IPS-18a (cell line): ENCODE data around the gene NDN.

ENCODE experiments used
- H3K27ac ChIP-seq: one replicate; pipeline ENCODE4 v1.5.1; 2013; ENCODE audit warnings: low read length
- H3K27me3 ChIP-seq: one replicate; pipeline ENCODE4 v1.6.1; 2013; ENCODE audit warnings: mild to moderate bottlenecking, low read length; ENCODE audit not compliant: control insufficient read depth, insufficient read depth
- H3K36me3 ChIP-seq: one replicate; pipeline ENCODE4 v1.6.1; 2013; ENCODE audit warnings: low read depth, low read length; ENCODE audit not compliant: control insufficient read depth
- H3K4me1 ChIP-seq: one replicate; pipeline ENCODE4 v1.6.1; 2013; ENCODE audit warnings: low read depth, low read length; ENCODE audit not compliant: control insufficient read depth
- H3K4me3 ChIP-seq: one replicate; pipeline ENCODE4 v1.5.1; 2013; ENCODE audit warnings: low read length
- H3K9ac ChIP-seq: one replicate; pipeline ENCODE4 v1.6.1; 2013; ENCODE audit warnings: mild to moderate bottlenecking, low read length, moderate library complexity
- H3K9me3 ChIP-seq: one replicate; pipeline ENCODE4 v1.6.1; 2013; ENCODE audit warnings: low read depth, low read length; ENCODE audit not compliant: control insufficient read depth

Gene NDN

DNA sequence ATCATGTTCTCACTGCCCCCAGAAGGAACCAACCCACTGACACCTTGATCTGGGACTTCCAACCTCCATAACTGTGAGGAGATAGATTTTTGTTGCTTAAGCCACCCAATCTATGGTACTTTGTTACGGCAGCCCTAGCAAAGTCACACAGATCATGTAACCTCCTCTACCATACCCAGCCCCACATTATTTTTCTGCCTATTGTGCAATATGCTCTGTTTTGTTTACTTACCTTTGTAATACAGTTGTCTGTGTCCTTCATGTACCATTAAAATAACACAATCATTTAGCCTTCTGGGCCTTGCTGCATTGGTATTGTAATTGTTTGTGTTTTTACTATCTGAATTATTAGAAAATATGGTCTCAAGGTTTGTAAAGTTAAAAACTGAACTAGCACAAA is 16.1 kb downstream of the NDN start:
- Histone ChIP-seq H3K4me1 (no peaks in the 10 kb centered on the region), H3K4me3 (no peak overlapping the region), H3K9me3 (peaks cover 28% of the 10 kb centered on the region), H3K36me3 (no peaks in the 10 kb centered on the region), H3K27ac (no peak overlapping the region), H3K9ac (no peak overlapping the region), H3K27me3 (no peaks in the 10 kb centered on the region)

DNA sequence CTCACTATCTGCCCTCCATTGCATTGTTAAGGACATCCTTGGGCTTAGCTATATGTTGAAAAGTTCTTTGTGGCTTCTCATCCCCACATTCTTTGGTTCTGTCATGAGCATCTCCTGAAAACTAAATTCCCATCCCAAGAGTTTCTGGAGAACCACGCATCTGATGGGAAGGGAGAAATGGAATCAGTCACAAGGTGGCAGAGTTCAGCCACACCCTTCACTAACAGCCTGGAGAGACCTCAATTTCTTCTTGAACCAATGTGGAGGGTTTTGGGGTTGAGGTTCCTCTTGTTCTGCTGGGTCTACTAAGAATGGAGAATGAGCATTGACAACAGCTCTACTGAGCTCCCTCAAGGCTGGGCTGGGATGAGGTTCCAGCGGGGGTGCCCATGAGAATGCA is 23.9 kb downstream of the NDN start:
- H3K27me3 ChIP-seq = no peaks in the 10 kb centered on the region
- H3K4me3 ChIP-seq = no peak overlapping the region
- H3K9me3 ChIP-seq = peaks cover 22% of the 10 kb centered on the region

DNA sequence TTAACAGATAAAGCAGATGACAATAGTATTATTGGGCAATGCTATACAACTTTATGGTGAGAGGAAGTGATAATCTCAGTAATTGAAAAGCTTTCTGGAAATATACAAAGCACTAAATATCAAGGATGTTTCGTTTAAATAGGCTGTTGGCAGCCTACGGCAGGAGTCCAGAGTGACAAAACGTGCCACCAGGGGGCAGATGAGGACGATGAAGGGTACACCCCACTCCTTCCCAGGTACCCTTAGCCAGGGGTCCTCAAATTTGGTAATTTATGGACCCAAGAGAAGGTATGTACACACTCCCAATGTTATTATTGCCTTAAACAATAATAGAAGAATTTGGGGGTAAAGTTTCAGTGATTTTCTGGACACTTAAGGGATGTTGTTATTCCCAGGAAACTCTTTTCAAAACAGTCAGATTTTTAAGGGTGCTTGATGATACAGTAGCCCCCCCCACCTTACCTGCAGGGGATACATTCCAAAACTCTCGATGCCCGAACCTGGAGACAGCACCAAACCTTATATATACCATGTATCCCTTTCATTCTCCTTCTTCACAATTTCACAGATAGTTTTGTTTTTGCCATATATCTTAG is 38.1 kb downstream of the NDN start:
- Histone ChIP-seq H3K27me3 (no peaks in the 10 kb centered on the region), H3K27ac (no peak overlapping the region), H3K4me3 (no peak overlapping the region), H3K9ac (no peak overlapping the region), H3K36me3 (no peaks in the 10 kb centered on the region), H3K4me1 (no peaks in the 10 kb centered on the region), H3K9me3 (peaks cover 13% of the 10 kb centered on the region)

More for the DNA sequence above, 23.9 kb downstream of the NDN start:
- H3K4me1 ChIP-seq = no peaks in the 10 kb centered on the region
- no peaks in the 10 kb centered on the region for H3K36me3 ChIP-seq
- H3K9ac ChIP-seq = no peak overlapping the region
- no peak overlapping the region for H3K27ac ChIP-seq

DNA sequence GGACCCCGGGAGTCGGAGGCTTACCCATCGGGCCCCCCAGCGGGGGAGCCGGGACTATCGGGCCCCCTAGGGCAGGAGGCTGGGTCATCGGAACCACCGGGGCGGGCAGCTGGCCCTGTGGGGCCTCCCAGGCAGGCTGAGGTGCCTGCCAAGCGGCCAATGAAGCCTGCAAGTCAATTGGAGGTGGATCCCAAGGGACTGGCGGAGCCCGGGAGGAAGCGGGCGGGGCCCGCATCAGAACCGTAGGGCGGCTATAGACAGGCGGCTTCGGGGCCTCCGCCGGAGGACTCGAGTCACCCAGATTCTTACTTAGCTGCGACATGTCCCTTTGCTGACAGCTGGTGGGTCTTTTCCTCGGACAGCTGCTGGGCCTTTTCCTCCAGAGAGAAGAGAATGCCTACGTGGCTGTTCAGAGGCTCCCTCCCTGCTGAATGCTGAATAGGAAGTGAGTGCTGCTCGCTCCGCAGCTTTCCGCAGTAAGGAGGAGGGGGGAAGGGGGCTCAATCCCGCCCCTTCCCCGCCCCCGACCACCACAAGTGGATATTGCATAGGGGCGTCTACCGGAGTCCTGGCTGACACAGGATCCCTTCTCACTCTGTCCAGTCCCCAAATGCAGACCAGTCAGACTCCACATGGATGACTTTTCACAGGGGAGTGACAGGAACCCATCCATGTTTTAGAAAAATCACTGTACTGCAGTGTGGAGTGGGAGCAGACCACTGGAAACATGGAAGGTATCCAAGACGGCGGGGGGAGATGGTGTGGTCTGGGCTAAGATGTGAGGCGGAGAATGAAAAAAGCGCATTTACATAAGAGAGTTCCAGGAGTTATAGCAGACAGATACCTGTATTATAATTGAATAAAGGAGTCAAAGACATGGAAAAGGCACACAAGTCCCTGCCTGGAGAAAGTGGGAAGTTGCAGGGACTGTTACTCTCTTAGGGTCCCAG is 39.4 kb downstream of the NDN start, which contains the start of gene MAGEL2:
TSS of gene MAGEL2 (minus strand) at position 447 of the 950 bp plus-strand sequence. CDS start at position 322, 125 bp downstream.
- Histone ChIP-seq H3K9ac (peak within 1 kb of the TSS; percentile 52), H3K9me3 (peaks cover 11% of the 10 kb centered on the region), H3K27ac (no peak within 1 kb of the TSS), H3K27me3 (no peaks in the 10 kb centered on the region), H3K4me1 (no peaks in the 10 kb centered on the region), H3K36me3 (no peaks in the 10 kb centered on the region), H3K4me3 (peak within 1 kb of the TSS; percentile 83)

DNA sequence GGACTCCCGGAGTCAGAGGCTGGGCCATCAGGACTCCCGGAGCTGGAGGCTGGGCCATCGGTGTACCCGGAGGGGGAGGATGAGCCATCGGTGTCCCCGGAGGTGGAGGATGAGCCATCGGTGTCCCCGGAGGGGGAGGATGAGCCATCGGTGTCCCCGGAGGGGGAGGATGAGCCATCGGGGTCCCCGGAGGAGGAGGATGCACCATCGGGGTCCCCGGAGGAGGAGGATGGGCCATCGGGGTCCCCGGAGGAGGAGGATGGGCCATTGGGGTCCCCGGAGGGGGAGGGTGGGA is 40.2 kb downstream of the NDN start:
- H3K27ac ChIP-seq = no peak overlapping the region
- no peak overlapping the region for H3K9ac ChIP-seq
- peak overlapping the region; percentile 83 for H3K4me3 ChIP-seq

DNA sequence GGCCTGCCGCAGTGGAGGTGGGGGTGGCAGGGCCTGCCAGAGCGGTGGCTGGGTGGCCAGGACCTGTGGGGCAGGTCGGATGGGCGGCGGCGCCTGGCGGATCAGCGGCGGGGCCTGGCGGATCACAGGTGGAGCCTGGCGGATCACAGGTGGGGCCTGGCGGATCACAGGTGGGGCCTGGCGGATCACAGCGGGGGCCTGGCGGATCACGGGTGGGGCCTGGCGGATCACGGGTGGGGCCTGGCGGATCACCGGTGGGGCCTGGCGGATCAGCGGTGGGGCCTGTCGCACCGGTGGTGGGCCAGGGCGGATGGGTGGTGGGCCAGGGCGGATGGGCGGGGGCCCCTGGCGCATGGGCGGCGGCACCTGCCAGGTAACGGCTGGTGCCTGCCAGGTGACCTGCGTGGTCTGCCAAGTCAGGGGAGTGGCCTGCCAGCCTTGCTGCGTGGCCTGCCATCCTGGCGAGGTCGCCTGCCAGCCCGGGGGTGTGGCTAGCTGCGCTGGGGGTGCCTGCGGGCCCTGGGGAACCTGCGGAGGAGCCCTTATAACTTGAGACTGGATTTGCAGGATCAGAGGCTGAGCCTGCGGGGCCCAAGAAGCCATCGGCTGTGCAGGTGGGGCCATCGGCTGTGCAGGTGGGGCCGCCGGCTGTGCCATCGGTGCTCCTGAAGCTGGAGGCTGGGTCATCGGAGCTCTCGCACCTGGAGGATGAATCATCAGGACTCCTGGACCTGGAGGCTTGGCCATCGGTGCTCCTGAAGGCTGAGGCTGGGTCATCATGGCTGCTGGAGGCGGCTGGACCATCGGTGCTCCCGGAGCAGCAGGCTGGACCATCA is 40.7 kb downstream of the NDN start:
- Histone ChIP-seq H3K27ac (no peak overlapping the region), H3K9ac (no peak overlapping the region), H3K36me3 (no peaks in the 10 kb centered on the region), H3K27me3 (no peaks in the 10 kb centered on the region), H3K4me1 (no peaks in the 10 kb centered on the region), H3K4me3 (peak overlapping the region; percentile 83), H3K9me3 (peaks cover 11% of the 10 kb centered on the region)

More for the DNA sequence above, 40.2 kb downstream of the NDN start:
- no peaks in the 10 kb centered on the region for H3K27me3 ChIP-seq
- peaks cover 11% of the 10 kb centered on the region for H3K9me3 ChIP-seq
- no peaks in the 10 kb centered on the region for H3K36me3 ChIP-seq
- no peaks in the 10 kb centered on the region for H3K4me1 ChIP-seq

DNA sequence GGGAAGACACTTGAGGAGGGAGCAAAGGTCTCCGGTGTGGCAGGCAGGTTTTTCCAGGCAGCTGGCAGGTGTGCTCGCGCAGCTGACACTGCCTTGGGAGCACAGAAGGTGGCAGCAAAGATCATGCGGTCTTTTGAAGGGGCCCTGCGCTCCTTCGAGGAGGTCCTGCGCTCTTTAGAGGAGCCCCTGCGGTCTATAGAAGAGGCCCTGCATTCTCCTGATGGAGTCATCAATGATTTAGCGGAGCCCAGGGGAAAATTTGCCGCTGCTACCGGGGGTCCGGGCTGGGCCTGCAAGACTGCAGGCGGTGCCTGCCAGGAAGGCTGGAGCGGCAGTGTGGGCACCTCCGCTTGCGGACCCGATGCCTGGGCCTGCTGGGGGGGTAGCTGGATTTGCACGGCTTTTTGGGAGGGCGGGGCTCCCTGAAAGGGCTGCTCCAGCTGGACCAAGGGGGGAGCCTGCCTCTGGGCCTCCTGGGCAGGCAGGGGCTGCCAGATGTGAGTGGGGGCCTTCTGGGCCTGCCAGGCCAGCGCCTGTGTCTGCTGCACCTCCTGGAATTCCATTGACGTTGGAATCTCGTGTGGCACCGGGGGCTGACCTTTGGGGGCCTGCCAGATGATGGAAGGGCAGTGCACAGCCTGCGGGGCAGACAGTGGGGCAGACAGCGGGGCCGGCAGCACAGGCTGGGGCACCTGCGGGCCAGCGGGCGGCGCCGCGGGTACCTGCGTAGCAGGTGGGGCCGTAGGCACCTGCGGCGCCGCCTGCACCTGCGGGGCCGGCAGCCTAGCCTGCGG is 41.5 kb downstream of the NDN start:
- H3K9me3 ChIP-seq = peaks cover 6% of the 10 kb centered on the region
- no peaks in the 10 kb centered on the region for H3K4me1 ChIP-seq
- H3K36me3 ChIP-seq = no peaks in the 10 kb centered on the region
- H3K4me3 ChIP-seq = no peak overlapping the region
- no peak overlapping the region for H3K27ac ChIP-seq
- H3K9ac ChIP-seq = no peak overlapping the region
- H3K27me3 ChIP-seq = no peaks in the 10 kb centered on the region

DNA sequence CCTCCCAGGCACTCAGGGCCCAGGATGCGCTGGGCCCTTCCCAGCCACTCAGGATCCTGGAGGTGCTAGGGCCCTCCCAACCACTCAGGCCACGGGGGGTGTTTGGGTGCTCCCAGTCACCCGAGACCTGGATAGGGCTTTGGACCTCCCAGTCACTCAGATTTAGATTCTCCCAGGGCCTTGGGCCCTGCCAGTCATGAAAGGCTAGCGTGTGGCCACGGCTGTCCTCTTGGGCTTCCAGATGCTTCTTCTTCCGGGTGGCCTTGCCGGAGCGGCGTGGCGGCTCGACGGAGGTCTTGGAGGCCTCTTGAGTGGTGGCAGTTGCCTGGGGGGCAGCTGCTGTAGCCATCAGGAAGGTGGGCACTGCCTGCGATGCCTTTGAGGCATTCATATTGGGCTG is 42.3 kb downstream of the NDN start:
- Histone ChIP-seq H3K4me1 (no peaks in the 10 kb centered on the region), H3K27ac (no peak overlapping the region), H3K27me3 (no peaks in the 10 kb centered on the region), H3K36me3 (no peaks in the 10 kb centered on the region), H3K4me3 (no peak overlapping the region), H3K9me3 (peaks cover 1% of the 10 kb centered on the region), H3K9ac (no peak overlapping the region)

DNA sequence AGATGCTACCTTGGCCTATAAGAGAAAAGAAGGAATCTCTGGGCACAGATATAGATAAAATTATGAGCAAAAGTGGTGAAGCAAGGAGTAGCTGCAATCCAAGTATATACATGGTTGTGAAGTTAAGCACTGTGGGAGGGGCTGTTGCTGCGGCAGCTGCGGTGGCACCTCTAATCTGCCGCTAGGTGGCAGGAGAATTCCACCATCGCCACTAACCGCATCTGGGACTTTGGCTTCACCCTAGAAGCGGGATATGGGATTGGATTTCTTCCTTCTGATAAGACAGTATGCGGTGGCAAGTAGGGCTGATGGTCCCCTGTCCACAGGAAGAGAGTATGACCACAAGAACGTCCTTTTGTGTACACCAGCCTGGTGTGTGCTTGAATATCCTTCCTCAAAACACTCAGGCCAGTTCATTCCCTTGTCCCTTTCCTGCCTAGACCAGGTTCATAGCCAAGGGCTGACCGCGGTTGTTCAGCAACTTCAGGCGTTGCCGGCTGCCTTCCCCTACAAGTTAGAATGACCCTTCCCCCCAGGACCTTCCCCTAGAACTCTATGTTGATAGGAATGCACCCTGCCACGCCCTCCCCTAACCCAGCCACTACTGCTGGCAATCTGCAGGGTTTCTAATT is 44.6 kb downstream of the NDN start:
- Histone ChIP-seq H3K36me3 (no peaks in the 10 kb centered on the region), H3K9me3 (no peaks in the 10 kb centered on the region), H3K4me1 (no peaks in the 10 kb centered on the region), H3K9ac (no peak overlapping the region), H3K27me3 (no peaks in the 10 kb centered on the region), H3K4me3 (peak overlapping the region; percentile 33), H3K27ac (no peak overlapping the region)
